Stimulated activated CD4-positive, alpha-beta T cell treated with anti-CD3 and anti-CD28 coated beads, Interleukin-1b, Interleukin-23, amount 100 ng/mL, for 48 hours (primary cell): ENCODE data around the gene VIPAS39.
A peak's percentile ranks its signal among the peaks of the same experiment; 100 is the strongest.

Source experiments
- DNase-seq: peaks from one replicate; pipeline ENCODE4 v3.0.0-alpha.2; 2020

Gene VIPAS39

DNA sequence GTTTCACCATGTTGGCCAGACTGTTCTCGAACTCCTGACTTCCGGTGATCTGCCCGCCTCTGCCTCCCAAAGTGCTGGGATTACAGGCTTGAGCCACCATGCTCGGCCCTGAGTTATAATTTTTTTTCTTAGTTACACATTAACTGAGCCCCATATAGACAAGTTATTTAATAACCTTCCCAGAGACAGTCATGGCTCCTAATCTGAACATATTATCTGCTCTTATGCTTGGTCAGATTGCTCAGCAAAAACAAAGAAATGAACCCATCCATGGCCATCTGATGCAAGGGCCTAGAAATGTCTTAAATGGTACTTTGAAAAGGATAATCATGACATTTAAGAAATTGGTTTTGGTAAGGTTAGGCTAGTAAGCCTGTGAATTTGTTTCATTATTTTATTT is 67.2 kb downstream of the VIPAS39 start:
- no peak for DNase-seq

DNA sequence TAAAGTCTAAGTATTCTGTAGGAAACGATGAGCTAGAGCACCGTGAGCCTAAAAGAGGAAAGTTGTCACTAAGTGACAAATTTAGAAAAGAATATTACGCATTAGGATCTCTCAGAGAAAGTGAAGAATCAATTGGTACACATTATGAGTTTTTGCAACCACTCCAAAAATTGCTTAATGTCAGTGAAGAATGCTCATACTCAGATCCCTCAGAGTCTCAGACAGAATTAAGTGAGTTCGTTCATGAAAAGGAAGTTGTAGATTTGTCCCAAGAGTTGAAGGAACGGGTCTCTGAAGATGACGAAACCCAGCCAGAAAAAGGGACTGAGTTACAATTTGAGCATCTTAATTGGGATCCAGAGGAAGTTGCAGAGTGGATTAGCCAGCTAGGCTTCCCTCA is 78.7 kb downstream of the VIPAS39 start:
- DNase-seq = no peak

DNA sequence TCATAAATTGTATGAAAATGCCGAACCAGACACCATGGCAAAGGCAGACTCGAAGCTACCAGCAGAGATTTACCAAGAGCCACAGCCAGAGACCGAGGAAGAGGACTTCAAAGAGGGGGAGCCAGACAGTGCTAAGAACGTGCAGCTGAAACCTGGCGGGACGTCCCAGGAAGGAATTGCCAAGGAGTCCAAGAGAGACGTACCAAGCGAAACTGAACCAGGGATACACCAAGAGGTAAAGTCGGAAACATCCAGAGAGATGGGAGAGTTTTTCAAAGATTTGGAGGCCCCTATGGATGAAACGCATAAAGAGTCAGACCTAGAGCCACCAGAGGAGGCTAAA is 79.9 kb downstream of the VIPAS39 start:
- no peak for DNase-seq

DNA sequence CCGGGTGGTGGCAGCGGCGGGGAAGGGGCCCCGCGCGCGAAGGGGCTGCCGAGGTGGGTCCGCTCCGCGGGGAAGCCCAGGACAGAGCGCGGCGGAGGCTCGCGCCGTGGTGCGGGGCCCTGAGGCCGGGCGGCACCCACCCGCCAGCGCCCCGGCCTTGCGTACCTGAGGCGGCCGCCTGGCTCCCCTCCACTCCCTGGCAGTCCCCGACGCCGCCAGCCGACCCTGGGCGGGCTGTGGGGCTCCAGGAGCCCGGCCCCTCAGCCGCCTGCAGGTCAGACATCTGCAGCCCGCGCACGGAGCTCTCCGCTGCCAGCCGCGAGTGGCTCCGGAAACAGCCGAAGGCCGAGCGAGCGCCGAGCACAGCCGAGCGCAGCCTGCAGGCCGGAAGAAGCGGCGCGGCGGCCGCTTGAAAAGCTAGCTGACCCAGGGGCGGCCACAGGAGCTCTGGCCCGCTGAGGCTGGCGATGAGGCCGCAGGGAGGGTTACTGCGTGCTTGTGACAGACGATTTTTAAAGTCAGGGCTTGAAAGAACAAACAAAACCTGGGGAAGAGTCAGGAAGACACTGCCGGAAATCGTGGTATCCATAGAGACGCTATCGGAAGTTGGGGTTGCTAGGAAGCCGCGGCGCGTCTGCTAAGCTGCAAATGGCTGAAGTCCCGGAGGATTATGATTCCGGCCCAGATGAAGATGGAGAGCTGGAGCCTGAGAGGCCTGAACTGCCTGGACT is 80.5 kb downstream of the VIPAS39 start, which contains the start of the genes SAMD15 and TMED8:
Gene SAMD15 (plus strand): TSS at position 609 of the 731 bp plus-strand sequence. CDS start 40 bp downstream, at position 649.
Gene TMED8 (minus strand): TSS at position 324 of the 731 bp plus-strand sequence. CDS start 41 bp downstream, at position 283.
- peak; percentile 81 for DNase-seq
